ENCODE data around the gene TBXAS1. TPM values are rescaled to one million over a fixed set of nuclear protein-coding genes. Genes with fewer than 3 reads are reported as not detected.

The TBXAS1 gene
- total RNA-seq, 1 experiment from 2014 or later: 2.2 TPM

GRCh38 chr7:139798221-139798620, 30.8 kb upstream of the TBXAS1 start:
- Histone ChIP-seq H3K4me2 (no peak overlapping the region), H3K27me3 (ENCODE audit: insufficient read depth, low read depth) (no peaks in the 10 kb centered on the region), H3K4me1 (replicated peaks; ENCODE audit: insufficient read depth) (no peaks in the 10 kb centered on the region), H3K9me2 (ENCODE audit: insufficient read depth) (no peaks in the 10 kb centered on the region), H3K36me3 (ENCODE audit: low read depth) (no peaks in the 10 kb centered on the region), H3K4me3 (no peak overlapping the region), H3K79me2 (ENCODE audit: low read depth) (no peaks in the 10 kb centered on the region), H3K9me3 (ENCODE audit: insufficient read depth, low read depth) (no peaks in the 10 kb centered on the region; the same call in 1 of the 2 replicates), H2AFZ (no peak overlapping the region), H3K27ac (no peak overlapping the region), H3F3A (ENCODE audit: insufficient read depth, low read depth) (no peaks in the 10 kb centered on the region), H4K20me1 (ENCODE audit: insufficient read depth) (no peaks in the 10 kb centered on the region)
- ChIA-PET POLR2A (ENCODE audit: unreplicated experiment) (no interaction called here), CTCF (no interaction called here)
- TF ChIP-seq CTCF (conservative IDR thresholded peaks at IDR 0.05): no peak
- intact Hi-C loops (cut with micrococcal nuclease; ENCODE audit: unreplicated experiment): no loop called here
- BruUV-seq (replicated peaks): no TSS peak
- DNase-seq: no peak

- Histone ChIP-seq H3K27me3 (ENCODE audit: insufficient read depth, low read depth) (no peaks in the 10 kb centered on the region), H3K27ac (no peak overlapping the region), H4K20me1 (ENCODE audit: insufficient read depth) (no peaks in the 10 kb centered on the region), H2AFZ (no peak overlapping the region), H3F3A (ENCODE audit: insufficient read depth, low read depth) (no peaks in the 10 kb centered on the region), H3K9me2 (ENCODE audit: insufficient read depth) (no peaks in the 10 kb centered on the region), H3K4me2 (no peak overlapping the region), H3K36me3 (ENCODE audit: low read depth) (no peaks in the 10 kb centered on the region), H3K9me3 (ENCODE audit: insufficient read depth, low read depth) (no peaks in the 10 kb centered on the region; the same call in 1 of the 2 replicates), H3K4me3 (no peak overlapping the region), H3K4me1 (replicated peaks; ENCODE audit: insufficient read depth) (no peaks in the 10 kb centered on the region), H3K79me2 (ENCODE audit: low read depth) (no peaks in the 10 kb centered on the region)
- ChIA-PET POLR2A (ENCODE audit: unreplicated experiment) (no interaction called here), CTCF (interaction anchor here (0.7 kb wide), 1 partner anchor 22 kb away, joined by 3 read pairs; no protein-coding TSS in a partner anchor)
- intact Hi-C loops (cut with micrococcal nuclease; ENCODE audit: unreplicated experiment): no loop called here
- no peak for DNase-seq
- no TSS peak for BruUV-seq (replicated peaks)
- TF ChIP-seq CTCF (conservative IDR thresholded peaks at IDR 0.05): no peak
- no peak for TF ChIP-seq EZH2 (IDR thresholded peaks at IDR 0.05; ENCODE audit: low read depth)
These were observed 30.2 kb upstream of the TBXAS1 start for GRCh38 chr7:139798892-139799291.

- intact Hi-C loops (cut with micrococcal nuclease; ENCODE audit: unreplicated experiment): no loop called here
- ChIA-PET POLR2A (ENCODE audit: unreplicated experiment) (no interaction called here), CTCF (interaction anchor here (0.7 kb wide), 1 partner anchor 22 kb away, joined by 3 read pairs; no protein-coding TSS in a partner anchor)
- Histone ChIP-seq H4K20me1 (ENCODE audit: insufficient read depth) (no peaks in the 10 kb centered on the region), H3K4me2 (no peak overlapping the region), H3K27ac (no peak overlapping the region), H3K36me3 (ENCODE audit: low read depth) (no peaks in the 10 kb centered on the region), H2AFZ (no peak overlapping the region), H3K4me1 (replicated peaks; ENCODE audit: insufficient read depth) (no peaks in the 10 kb centered on the region), H3K4me3 (no peak overlapping the region), H3K9me2 (ENCODE audit: insufficient read depth) (no peaks in the 10 kb centered on the region), H3F3A (ENCODE audit: insufficient read depth, low read depth) (no peaks in the 10 kb centered on the region), H3K79me2 (ENCODE audit: low read depth) (no peaks in the 10 kb centered on the region), H3K9me3 (ENCODE audit: insufficient read depth, low read depth) (no peaks in the 10 kb centered on the region; the same call in 1 of the 2 replicates), H3K27me3 (ENCODE audit: insufficient read depth, low read depth) (no peaks in the 10 kb centered on the region)
- no TSS peak for BruUV-seq (replicated peaks)
- TF ChIP-seq EZH2 (IDR thresholded peaks at IDR 0.05; ENCODE audit: low read depth): no peak
- TF ChIP-seq CTCF (conservative IDR thresholded peaks at IDR 0.05): no peak
- no peak for DNase-seq
These were observed 29.5 kb upstream of the TBXAS1 start for GRCh38 chr7:139799586-139799985.
